Fibroblast of peridontal ligament (primary cell): Measurements from ENCODE around the gene RIT2.
"Not testable (repeated sequence)": the region's sequence is repeated elsewhere in the genome, so short reads cannot be mapped to it uniquely, and the experiment has no call there.

Experiments used
- DNase-seq: peaks from one replicate; pipeline ENCODE4 v3.0.0-alpha.2; 2010; ENCODE audit errors: extremely low read depth

Gene RIT2

GRCh38 chr18:42838546-42839145, 276.8 kb downstream of the RIT2 start:
- no peak for DNase-seq

DNA sequence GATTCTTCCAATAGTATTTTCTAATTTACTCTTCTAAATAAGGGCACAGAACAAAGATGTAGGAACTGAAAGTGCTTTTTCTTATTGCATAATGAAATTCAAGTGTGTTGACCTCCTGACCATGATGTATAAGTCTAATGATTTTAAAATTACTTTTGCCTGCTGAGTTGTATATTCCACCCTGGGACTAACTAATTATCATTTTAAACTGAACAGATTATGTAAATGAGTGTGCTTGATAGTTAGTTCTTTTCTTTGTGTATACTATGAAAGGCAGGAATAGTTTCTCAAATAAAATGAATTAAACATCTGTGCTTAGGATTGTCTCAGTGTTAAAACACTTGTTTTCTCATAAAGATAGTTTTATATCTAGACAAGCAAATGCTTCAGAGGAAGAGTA, 284.5 kb downstream of the RIT2 start:
- no peak for DNase-seq

DNA sequence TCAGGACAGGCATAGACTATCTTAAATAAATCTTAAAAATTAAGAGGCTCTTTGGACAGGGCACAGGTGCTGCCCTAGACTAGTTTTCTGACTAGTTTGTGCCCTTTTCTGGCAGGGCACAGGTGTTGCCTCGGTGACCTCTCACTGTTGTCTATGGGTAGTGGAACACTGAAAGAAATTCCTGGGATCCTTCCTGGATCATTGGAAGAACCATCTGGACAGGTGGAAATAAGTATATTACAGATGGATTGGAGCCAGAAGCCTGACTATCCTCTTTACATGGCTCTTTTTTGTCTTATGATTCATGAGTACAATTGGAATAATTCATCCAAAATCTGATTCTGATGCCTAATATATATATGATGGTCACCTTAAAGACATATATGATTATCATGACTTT, 286.6 kb downstream of the RIT2 start:
- DNase-seq = no peak

GRCh38 chr18:42824178-42824577, 291.3 kb downstream of the RIT2 start:
- no peak for DNase-seq

DNA sequence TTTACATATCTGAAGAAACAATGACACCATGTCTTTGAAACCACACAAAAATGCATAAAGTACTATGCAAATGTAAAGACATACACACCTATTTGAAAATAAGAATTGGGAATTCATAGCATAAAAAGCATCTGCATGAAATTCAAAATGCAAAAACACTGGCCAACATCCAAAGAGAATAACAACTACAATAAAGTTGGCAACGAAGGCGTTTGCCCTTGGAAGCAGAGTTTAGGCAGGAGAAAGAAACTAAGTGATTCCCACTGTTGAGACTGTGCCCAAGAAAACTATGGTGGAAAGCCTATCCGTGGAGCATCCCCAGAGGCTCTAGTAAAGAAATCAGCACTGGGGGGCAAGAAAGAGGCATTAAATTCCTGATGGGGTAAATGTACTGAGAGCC, 292.8 kb downstream of the RIT2 start:
- DNase-seq = no peak

GRCh38 chr18:42821492-42821891, 294.0 kb downstream of the RIT2 start:
- DNase-seq = no peak

- no peak for DNase-seq
These were observed 300.9 kb downstream of the RIT2 start for GRCh38 chr18:42814618-42815017.

- DNase-seq = no peak
These were observed 301.3 kb downstream of the RIT2 start for GRCh38 chr18:42814184-42814583.

DNA sequence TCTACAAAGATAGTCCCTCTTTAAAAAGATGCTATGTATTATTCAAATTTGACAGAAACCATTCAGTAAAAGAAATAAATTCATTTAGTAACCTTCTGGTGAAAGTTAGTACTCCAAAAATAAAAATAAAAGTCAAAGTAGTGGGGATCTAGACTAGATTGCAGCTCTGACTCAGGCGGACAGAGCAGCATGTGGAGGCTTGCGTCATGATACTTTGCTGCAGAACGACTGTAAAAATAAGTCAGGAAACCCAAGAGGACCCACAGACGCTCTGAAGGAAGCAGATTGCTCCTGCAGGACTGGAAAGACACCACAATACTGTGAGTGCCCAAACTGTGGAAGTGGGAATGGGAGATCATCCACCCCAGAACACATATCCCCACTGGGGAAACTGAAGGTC, 301.9 kb downstream of the RIT2 start:
- DNase-seq = no peak

DNA sequence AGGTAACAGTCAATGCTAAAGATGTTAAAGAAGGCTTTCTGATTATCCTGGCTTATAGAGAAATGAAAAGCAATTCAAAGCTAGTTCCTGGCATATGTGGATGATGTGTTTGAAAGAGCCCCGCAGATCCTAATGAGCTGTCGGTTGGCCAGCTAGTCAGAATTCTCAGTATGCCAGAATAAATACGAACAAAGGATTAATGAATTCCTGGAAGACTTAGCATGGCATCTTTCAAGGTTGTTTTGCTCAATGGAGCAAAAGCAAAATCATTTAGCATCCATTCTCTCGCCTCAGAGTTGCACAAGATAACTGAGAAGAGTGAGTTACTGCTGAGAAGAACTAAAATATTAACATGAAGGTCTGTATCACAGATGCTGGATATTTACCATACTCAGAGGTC, 307.6 kb downstream of the RIT2 start:
- DNase-seq = no peak

DNA sequence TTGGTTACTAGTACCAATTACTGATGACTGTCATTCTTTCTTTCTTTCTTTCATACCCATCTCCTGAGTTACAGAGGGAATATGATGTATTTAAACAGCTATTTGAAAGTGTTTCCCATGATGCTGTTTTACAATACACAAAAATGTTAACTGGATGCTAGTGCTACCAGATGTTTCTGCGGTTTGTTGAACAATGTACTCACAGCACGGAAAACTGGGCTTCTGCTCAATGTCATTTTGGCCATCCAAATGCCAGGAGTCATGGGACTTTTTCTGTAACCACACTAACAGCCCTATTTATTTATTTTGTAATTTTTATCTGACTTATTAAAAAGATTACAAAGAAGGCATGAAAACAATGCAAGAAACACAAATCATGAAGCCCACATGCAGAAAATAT, 313.8 kb downstream of the RIT2 start:
- no peak for DNase-seq

DNA sequence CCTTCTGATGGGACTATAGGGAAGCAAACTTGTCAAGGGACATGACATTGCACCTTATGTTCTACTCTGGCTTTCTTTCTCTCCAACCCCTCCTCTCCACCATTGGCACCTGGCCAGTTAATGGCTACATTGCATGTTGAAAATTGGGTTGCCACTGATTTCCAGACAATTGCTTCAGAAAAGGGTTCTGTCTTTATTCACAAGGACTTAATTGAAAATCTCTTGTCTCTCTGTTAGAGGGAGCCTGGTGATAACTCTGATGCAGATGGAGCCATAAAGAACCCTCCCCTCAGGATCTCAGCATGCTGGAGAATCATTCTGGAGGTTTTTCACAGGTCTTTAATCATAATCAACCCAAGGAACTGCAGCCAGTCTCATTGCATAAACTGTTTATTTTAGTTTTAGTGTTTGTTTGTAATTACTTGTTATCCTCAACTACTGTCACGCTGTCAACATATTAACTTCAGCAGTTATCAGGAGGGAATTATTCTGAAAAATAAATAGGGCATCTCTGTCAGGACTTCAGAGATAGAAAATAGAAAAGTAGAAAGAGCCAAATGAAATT, 316.8 kb downstream of the RIT2 start:
- DNase-seq = no peak

GRCh38 chr18:42795213-42795789, 320.2 kb downstream of the RIT2 start:
- not testable (repeated sequence) for DNase-seq

DNA sequence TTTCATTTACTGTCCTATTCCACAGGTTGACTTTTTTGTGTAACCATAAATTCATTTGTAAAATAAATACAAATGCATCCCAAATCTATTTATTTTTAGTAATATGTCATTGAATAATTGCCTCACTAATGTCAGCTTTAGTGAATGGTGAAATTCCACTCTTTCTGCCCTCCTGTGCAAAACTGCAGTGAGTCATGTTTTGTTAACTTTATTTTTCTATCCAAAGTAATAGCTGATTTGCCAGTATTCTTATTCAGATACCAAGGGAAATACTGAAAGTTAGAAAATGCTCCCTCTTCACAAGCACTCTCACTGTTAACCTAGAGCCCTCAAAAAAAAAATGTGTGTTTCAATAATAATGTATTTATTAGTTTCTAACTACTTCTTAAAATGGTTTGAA, 322.8 kb downstream of the RIT2 start:
- DNase-seq = no peak

GRCh38 chr18:42784632-42785031, 330.9 kb downstream of the RIT2 start:
- DNase-seq = no peak

GRCh38 chr18:42782929-42783328, 332.6 kb downstream of the RIT2 start:
- DNase-seq = no peak

DNA sequence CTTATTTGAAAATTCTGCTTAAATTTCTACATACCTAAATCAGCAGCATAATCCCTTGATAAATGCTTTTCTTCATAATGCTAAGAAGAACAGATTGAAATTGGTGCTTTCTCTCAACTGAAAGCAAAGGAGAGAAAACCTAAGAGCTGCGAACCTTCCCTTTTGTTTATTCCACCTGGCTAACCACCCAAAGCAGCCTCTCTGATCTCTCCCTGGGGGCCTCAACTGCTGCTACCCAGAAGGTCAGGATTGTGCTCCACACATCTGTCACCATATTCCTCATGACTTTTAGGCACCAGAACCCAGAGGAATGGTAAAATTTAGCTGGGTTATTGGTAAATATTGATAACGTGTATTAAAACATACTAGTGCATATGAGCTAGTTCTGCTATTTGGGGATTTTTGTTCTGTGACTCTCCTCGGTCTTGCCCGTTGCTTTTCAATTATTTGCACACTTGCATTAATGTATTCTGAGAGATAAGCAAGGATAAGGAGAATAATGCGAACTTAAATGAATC, 334.1 kb downstream of the RIT2 start:
- DNase-seq = no peak

GRCh38 chr18:42780171-42780570, 335.3 kb downstream of the RIT2 start:
- no peak for DNase-seq

DNA sequence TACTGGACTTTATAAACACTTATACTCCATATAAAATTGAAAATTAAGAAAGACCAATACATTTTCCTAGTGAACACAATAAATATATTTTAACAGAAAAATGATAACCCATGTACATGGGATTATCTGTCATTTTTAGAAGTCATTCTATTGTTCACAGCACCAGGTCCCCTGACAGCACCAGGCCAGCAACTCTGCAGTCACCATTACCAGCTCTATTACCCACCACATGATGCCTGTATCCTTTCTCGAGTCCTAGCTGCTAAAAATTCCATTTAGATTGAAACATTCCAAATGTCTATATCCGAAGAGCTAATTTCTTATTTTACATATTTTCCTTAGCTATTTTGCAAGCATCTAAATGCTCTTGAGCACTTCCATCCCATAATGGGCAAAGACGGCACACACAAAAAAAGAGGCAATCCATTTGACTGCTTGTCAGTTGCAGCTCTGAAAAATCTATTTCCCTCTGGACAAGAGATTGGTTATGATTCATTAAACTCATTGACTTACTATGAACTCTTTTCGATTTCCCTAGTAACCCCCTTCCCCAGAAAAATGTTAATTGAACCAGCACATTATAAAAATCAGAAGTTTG, 336.9 kb downstream of the RIT2 start:
- no peak for DNase-seq

DNA sequence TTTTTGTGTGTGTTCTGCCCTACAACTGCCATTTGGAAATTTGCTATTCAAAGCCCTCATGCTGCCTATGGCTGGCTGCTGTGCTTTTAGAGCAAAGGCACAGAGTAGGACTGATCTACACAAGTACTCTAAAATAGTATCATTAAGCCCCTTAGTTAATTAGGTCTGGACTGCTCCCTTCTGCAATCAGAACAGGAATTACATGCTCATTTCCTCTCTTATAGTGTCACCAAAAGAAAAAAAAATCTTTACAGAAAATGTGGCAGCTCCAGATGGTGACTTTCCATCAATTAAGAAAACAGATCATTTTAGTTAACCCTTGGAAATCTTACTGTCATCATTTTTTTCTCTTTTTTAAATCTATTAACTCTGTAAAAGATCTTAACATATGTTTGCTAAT, 337.5 kb downstream of the RIT2 start:
- no peak for DNase-seq

DNA sequence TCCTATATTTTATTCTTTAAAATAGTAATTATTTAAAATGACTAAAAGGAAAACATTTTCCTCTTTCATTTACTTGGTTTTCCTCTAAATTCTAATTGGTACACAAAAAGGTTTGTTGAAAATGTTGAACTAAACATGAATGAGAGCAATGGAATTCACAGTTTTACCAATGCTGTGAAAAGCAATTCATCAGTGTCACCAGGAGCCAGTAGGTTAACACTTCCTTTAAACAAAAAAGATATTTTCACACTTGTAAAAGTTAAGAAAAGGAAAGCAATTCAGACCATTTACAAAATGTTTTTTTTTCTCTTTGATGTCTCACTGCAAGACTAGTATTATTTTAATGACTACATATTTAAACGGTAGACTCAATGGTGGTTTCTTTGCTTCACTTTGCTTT, 341.6 kb downstream of the RIT2 start:
- no peak for DNase-seq

DNA sequence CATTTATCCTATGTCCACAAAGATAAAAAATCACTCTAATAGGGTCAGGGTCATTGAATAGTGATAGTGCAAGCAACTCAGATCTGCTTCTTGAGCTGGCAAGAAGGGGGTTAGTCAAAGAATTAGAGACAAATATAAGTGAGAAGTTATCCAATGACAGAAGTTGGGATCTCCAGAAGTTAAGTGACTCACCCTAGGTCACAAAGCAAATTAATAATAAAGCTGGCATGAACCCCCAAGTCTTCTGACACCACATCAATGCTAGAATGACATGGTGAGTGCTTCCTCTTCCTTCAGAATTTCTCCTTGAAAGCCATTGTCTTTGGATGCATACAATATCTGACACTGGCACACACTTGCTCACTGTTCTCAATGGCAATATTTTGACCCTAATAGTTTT, 343.5 kb downstream of the RIT2 start:
- no peak for DNase-seq

- no peak for DNase-seq
These were observed 350.2 kb downstream of the RIT2 start for GRCh38 chr18:42765302-42765701.
